OCI-LY1 (cell line): ENCODE measurements around the gene SLC7A8.

Experiments used
- EZH2 ChIP-seq: fragments of 200-600 bp; sonication (generic), shearing (Covaris generic); IDR thresholded peaks from 2 replicates; pipeline ENCODE4 v1.8.0; 2017; ENCODE audit warnings: borderline replicate concordance, mixed run types, mild to moderate bottlenecking, antibody characterized with exemption, low read length, moderate library complexity, mixed read lengths
- TF ChIP-seq, protein P1 (sequence below): fragments of 200-600 bp; sonication (generic), shearing (Covaris generic); IDR thresholded peaks from 2 replicates; pipeline ENCODE4 v1.5.1; 2017; ENCODE audit warnings: mild to moderate bottlenecking, antibody characterized with exemption, low read length, moderate library complexity, mixed read lengths

- TF ChIP-seq, protein P1, sequence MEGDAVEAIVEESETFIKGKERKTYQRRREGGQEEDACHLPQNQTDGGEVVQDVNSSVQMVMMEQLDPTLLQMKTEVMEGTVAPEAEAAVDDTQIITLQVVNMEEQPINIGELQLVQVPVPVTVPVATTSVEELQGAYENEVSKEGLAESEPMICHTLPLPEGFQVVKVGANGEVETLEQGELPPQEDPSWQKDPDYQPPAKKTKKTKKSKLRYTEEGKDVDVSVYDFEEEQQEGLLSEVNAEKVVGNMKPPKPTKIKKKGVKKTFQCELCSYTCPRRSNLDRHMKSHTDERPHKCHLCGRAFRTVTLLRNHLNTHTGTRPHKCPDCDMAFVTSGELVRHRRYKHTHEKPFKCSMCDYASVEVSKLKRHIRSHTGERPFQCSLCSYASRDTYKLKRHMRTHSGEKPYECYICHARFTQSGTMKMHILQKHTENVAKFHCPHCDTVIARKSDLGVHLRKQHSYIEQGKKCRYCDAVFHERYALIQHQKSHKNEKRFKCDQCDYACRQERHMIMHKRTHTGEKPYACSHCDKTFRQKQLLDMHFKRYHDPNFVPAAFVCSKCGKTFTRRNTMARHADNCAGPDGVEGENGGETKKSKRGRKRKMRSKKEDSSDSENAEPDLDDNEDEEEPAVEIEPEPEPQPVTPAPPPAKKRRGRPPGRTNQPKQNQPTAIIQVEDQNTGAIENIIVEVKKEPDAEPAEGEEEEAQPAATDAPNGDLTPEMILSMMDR: no peak
- no peak for TF ChIP-seq EZH2
These were observed 68.8 kb downstream of the SLC7A8 start for GRCh38 chr14:23114669-23115038.
